ENCODE data around the gene FFAR4. TPM values are rescaled to one million over a fixed set of nuclear protein-coding genes. Genes with fewer than 3 reads are reported as not detected.

Gene FFAR4
- total RNA-seq, 2 donors from 2014 or later: 1.3 TPM; not detected in 1

GRCh38 chr10:93553482-93554315 lies 12.8 kb upstream of the FFAR4 start:
- H3K9me3 ChIP-seq: no peaks in the 10 kb centered on the region
- no peak for TF ChIP-seq CTCF (IDR thresholded peaks at IDR 0.05)
- no peaks in the 10 kb centered on the region for H3K36me3 ChIP-seq
- no peak for ATAC-seq (ENCODE audit: insufficient number of reproducible peaks, low FRiP score, low read depth)
- H3K27me3 ChIP-seq (replicated peaks; ENCODE audit: insufficient read depth): no peaks in the 10 kb centered on the region
- no peak overlapping the region for H3K27ac ChIP-seq
- no peaks in the 10 kb centered on the region for H3K4me1 ChIP-seq (ENCODE audit: control insufficient read depth in 1 of 2, low read depth in 2 of 2)
- no peak overlapping the region for H3K4me3 ChIP-seq
- no peak for DNase-seq (ENCODE audit: low spot score)

GRCh38 chr10:93554316-93554663 lies 12.2 kb upstream of the FFAR4 start:
- TF ChIP-seq CTCF (IDR thresholded peaks at IDR 0.05): no peak
- Histone ChIP-seq H3K9me3 (no peaks in the 10 kb centered on the region), H3K27me3 (replicated peaks; ENCODE audit: insufficient read depth) (no peaks in the 10 kb centered on the region), H3K4me3 (no peak overlapping the region), H3K36me3 (no peaks in the 10 kb centered on the region), H3K4me1 (ENCODE audit: control insufficient read depth in 1 of 2, low read depth in 2 of 2) (no peaks in the 10 kb centered on the region), H3K27ac (no peak overlapping the region)
- no peak for ATAC-seq (ENCODE audit: insufficient number of reproducible peaks, low FRiP score, low read depth)
- DNase-seq (ENCODE audit: low spot score): no peak

GRCh38 chr10:93554760-93555432 lies 11.6 kb upstream of the FFAR4 start:
- no peak overlapping the region for H3K27ac ChIP-seq
- TF ChIP-seq CTCF (IDR thresholded peaks at IDR 0.05): peak; percentile 75
- no peaks in the 10 kb centered on the region for H3K36me3 ChIP-seq
- no peak for ATAC-seq (ENCODE audit: insufficient number of reproducible peaks, low FRiP score, low read depth)
- H3K4me1 ChIP-seq (ENCODE audit: control insufficient read depth in 1 of 2, low read depth in 2 of 2): no peaks in the 10 kb centered on the region
- H3K27me3 ChIP-seq (replicated peaks; ENCODE audit: insufficient read depth): no peaks in the 10 kb centered on the region
- no peaks in the 10 kb centered on the region for H3K9me3 ChIP-seq
- DNase-seq (ENCODE audit: low spot score): peak; percentile 21
- no peak overlapping the region for H3K4me3 ChIP-seq

- DNase-seq (ENCODE audit: low spot score): no peak
- Histone ChIP-seq H3K36me3 (no peaks in the 10 kb centered on the region), H3K9me3 (no peaks in the 10 kb centered on the region), H3K4me1 (ENCODE audit: control insufficient read depth in 1 of 2, low read depth in 2 of 2) (no peaks in the 10 kb centered on the region), H3K27me3 (replicated peaks; ENCODE audit: insufficient read depth) (no peaks in the 10 kb centered on the region), H3K27ac (no peak overlapping the region), H3K4me3 (no peak overlapping the region)
- no peak for ATAC-seq (ENCODE audit: insufficient number of reproducible peaks, low FRiP score, low read depth)
- TF ChIP-seq CTCF (IDR thresholded peaks at IDR 0.05): no peak
Measured at GRCh38 chr10:93559490-93559889, 7.0 kb upstream of the FFAR4 start.

GRCh38 chr10:93560541-93560940 lies 5.9 kb upstream of the FFAR4 start:
- H3K4me3 ChIP-seq: no peak overlapping the region
- no peaks in the 10 kb centered on the region for H3K4me1 ChIP-seq (ENCODE audit: control insufficient read depth in 1 of 2, low read depth in 2 of 2)
- no peaks in the 10 kb centered on the region for H3K27me3 ChIP-seq (replicated peaks; ENCODE audit: insufficient read depth)
- no peak overlapping the region for H3K27ac ChIP-seq
- no peaks in the 10 kb centered on the region for H3K9me3 ChIP-seq
- no peak for ATAC-seq (ENCODE audit: insufficient number of reproducible peaks, low FRiP score, low read depth)
- TF ChIP-seq CTCF (IDR thresholded peaks at IDR 0.05): no peak
- no peak for DNase-seq (ENCODE audit: low spot score)
- no peaks in the 10 kb centered on the region for H3K36me3 ChIP-seq
